ENCODE data around the gene KAT7.
A peak's percentile ranks its signal among the peaks of the same experiment; 100 is the strongest.

The KAT7 gene

GRCh38 chr17:49848019-49848473 lies 59.6 kb downstream of the KAT7 start, which contains the start of gene TAC4:
Gene TAC4, minus strand, starts transcription at chr17:49848069. Its CDS starts 52 bp downstream, at chr17:49848017.
- CTCF ChIA-PET = interaction anchor here (0.7 to 2.7 kb wide), 2 partner anchors 149 to 291 kb away, joined by 3 to 10 read pairs; no protein-coding TSS in a partner anchor
- Mint-ChIP-seq H3K36me3 (peaks cover 3% of the 10 kb centered on the region), H3K9me3 (no peaks in the 10 kb centered on the region), H3K27me3 (peaks cover 30% of the 10 kb centered on the region), H3K4me3 (no peak within 1 kb of the TSS), H3K4me1 (peaks cover 42% of the 10 kb centered on the region), H3K27ac (no peak within 1 kb of the TSS)
- DNase-seq = no peak

GRCh38 chr17:49848739-49849138 lies 60.3 kb downstream of the KAT7 start:
- H3K27ac Mint-ChIP-seq = no peak overlapping the region
- no peak overlapping the region for H3K4me3 Mint-ChIP-seq
- CTCF ChIA-PET = interaction anchor here (1.3 to 2.7 kb wide), 3 partner anchors 149 to 279 kb away, joined by 3 to 10 read pairs (median 4); no protein-coding TSS in a partner anchor

GRCh38 chr17:49850218-49850610 lies 61.7 kb downstream of the KAT7 start:
- H3K4me1 Mint-ChIP-seq = peaks cover 26% of the 10 kb centered on the region
- H3K27me3 Mint-ChIP-seq = peaks cover 45% of the 10 kb centered on the region
- no peaks in the 10 kb centered on the region for H3K9me3 Mint-ChIP-seq
- H3K36me3 Mint-ChIP-seq = peaks cover 2% of the 10 kb centered on the region
- H3K4me3 Mint-ChIP-seq = peak overlapping the region; percentile 92
- CTCF ChIA-PET = interaction anchor here (0.6 to 1.4 kb wide), 6 partner anchors 10 to 540 kb away, joined by 3 to 5 read pairs (median 4); no protein-coding TSS in a partner anchor
- H3K27ac Mint-ChIP-seq = no peak overlapping the region
- DNase-seq = no peak

More at GRCh38 chr17:49848739-49849138, 60.3 kb downstream of the KAT7 start:
- Mint-ChIP-seq H3K27me3 (peaks cover 37% of the 10 kb centered on the region), H3K4me1 (peaks cover 39% of the 10 kb centered on the region), H3K36me3 (peaks cover 3% of the 10 kb centered on the region), H3K9me3 (no peaks in the 10 kb centered on the region)
- no peak for DNase-seq

GRCh38 chr17:49850772-49851386 lies 62.4 kb downstream of the KAT7 start:
- no peaks in the 10 kb centered on the region for H3K9me3 Mint-ChIP-seq
- H3K4me3 Mint-ChIP-seq = peak overlapping the region; percentile 92
- peaks cover 51% of the 10 kb centered on the region for H3K27me3 Mint-ChIP-seq
- peaks cover 21% of the 10 kb centered on the region for H3K4me1 Mint-ChIP-seq
- peaks cover 2% of the 10 kb centered on the region for H3K36me3 Mint-ChIP-seq
- CTCF ChIA-PET = interaction anchor here (0.6 to 8.1 kb wide), 9 partner anchors 25 to 294 kb away, joined by 3 to 46 read pairs (median 4); partner anchors contain the start of gene DLX3
- DNase-seq = peak; percentile 41
- peak overlapping the region; percentile 84 for H3K27ac Mint-ChIP-seq

GRCh38 chr17:49851387-49852291 lies 63.2 kb downstream of the KAT7 start:
- Mint-ChIP-seq H3K4me3 (peak overlapping the region; percentile 88), H3K9me3 (no peaks in the 10 kb centered on the region), H3K27me3 (peaks cover 51% of the 10 kb centered on the region), H3K4me1 (peaks cover 19% of the 10 kb centered on the region), H3K36me3 (peaks cover 2% of the 10 kb centered on the region), H3K27ac (peak overlapping the region; percentile 81)
- peak; percentile 77 for DNase-seq
- CTCF ChIA-PET = interaction anchor here (0.6 to 8.1 kb wide), 9 partner anchors 9 to 295 kb away, joined by 3 to 46 read pairs (median 3); partner anchors contain the start of gene DLX3

- H3K4me1 Mint-ChIP-seq = peaks cover 19% of the 10 kb centered on the region
- H3K4me3 Mint-ChIP-seq = no peak overlapping the region
- CTCF ChIA-PET = interaction anchor here (1.2 to 8.1 kb wide), 3 partner anchors 26 to 286 kb away, joined by 3 to 46 read pairs (median 4); partner anchors contain the start of gene DLX3
- H3K27ac Mint-ChIP-seq = no peak overlapping the region
- no peaks in the 10 kb centered on the region for H3K9me3 Mint-ChIP-seq
- no peak for DNase-seq
- H3K36me3 Mint-ChIP-seq = no peaks in the 10 kb centered on the region
- peaks cover 56% of the 10 kb centered on the region for H3K27me3 Mint-ChIP-seq
Measured at GRCh38 chr17:49853470-49854015, 65.1 kb downstream of the KAT7 start.

- no peak for DNase-seq
- peaks cover 19% of the 10 kb centered on the region for H3K4me1 Mint-ChIP-seq
- H3K36me3 Mint-ChIP-seq = no peaks in the 10 kb centered on the region
- no peaks in the 10 kb centered on the region for H3K9me3 Mint-ChIP-seq
- no peak overlapping the region for H3K4me3 Mint-ChIP-seq
- CTCF ChIA-PET = interaction anchor here (1.2 to 8.1 kb wide), 3 partner anchors 26 to 286 kb away, joined by 3 to 46 read pairs (median 4); partner anchors contain the start of gene DLX3
- no peak overlapping the region for H3K27ac Mint-ChIP-seq
- peaks cover 61% of the 10 kb centered on the region for H3K27me3 Mint-ChIP-seq
Measured at GRCh38 chr17:49854126-49854525, 65.6 kb downstream of the KAT7 start.

GRCh38 chr17:49858796-49859195 lies 70.3 kb downstream of the KAT7 start:
- Mint-ChIP-seq H3K27me3 (peaks cover 49% of the 10 kb centered on the region), H3K4me1 (no peaks in the 10 kb centered on the region), H3K4me3 (no peak overlapping the region), H3K9me3 (no peaks in the 10 kb centered on the region), H3K27ac (no peak overlapping the region), H3K36me3 (no peaks in the 10 kb centered on the region)
- DNase-seq = no peak
- CTCF ChIA-PET = interaction anchor here (8.1 kb wide), 1 partner anchor 138 kb away, joined by 46 read pairs; the partner anchor contains the start of gene DLX3

GRCh38 chr17:49859991-49860953 lies 71.8 kb downstream of the KAT7 start:
- no peaks in the 10 kb centered on the region for H3K36me3 Mint-ChIP-seq
- H3K4me3 Mint-ChIP-seq = no peak overlapping the region
- peaks cover 40% of the 10 kb centered on the region for H3K27me3 Mint-ChIP-seq
- H3K27ac Mint-ChIP-seq = no peak overlapping the region
- no peak for DNase-seq
- CTCF ChIA-PET = interaction anchor here (0.7 to 3.9 kb wide), 6 partner anchors 8 to 137 kb away, joined by 3 to 77 read pairs (median 4); no protein-coding TSS in a partner anchor
- H3K4me1 Mint-ChIP-seq = no peaks in the 10 kb centered on the region
- H3K9me3 Mint-ChIP-seq = no peaks in the 10 kb centered on the region

GRCh38 chr17:49861150-49861884 lies 72.8 kb downstream of the KAT7 start:
- Mint-ChIP-seq H3K36me3 (no peaks in the 10 kb centered on the region), H3K27ac (no peak overlapping the region), H3K4me1 (no peaks in the 10 kb centered on the region), H3K4me3 (no peak overlapping the region), H3K9me3 (no peaks in the 10 kb centered on the region), H3K27me3 (peaks cover 39% of the 10 kb centered on the region)
- CTCF ChIA-PET = interaction anchor here (0.6 to 3.9 kb wide), 13 partner anchors 9 to 226 kb away, joined by 3 to 77 read pairs (median 3); no protein-coding TSS in a partner anchor
- DNase-seq = peak; percentile 60

GRCh38 chr17:49862781-49863331 lies 74.4 kb downstream of the KAT7 start:
- no peaks in the 10 kb centered on the region for H3K9me3 Mint-ChIP-seq
- CTCF ChIA-PET = interaction anchor here (1.4 to 3.9 kb wide), 3 partner anchors 113 to 135 kb away, joined by 4 to 77 read pairs (median 27); no protein-coding TSS in a partner anchor

GRCh38 chr17:49866019-49866380 lies 77.5 kb downstream of the KAT7 start:
- no peak for DNase-seq
- no peak overlapping the region for H3K27ac Mint-ChIP-seq
- H3K27me3 Mint-ChIP-seq = peaks cover 33% of the 10 kb centered on the region
- H3K9me3 Mint-ChIP-seq = no peaks in the 10 kb centered on the region
- no peaks in the 10 kb centered on the region for H3K4me1 Mint-ChIP-seq
- CTCF ChIA-PET = interaction anchor here (1.1 to 1.5 kb wide), 2 partner anchors 14 to 131 kb away, joined by 3 to 6 read pairs; no protein-coding TSS in a partner anchor
- H3K36me3 Mint-ChIP-seq = no peaks in the 10 kb centered on the region
- no peak overlapping the region for H3K4me3 Mint-ChIP-seq

More at GRCh38 chr17:49862781-49863331, 74.4 kb downstream of the KAT7 start:
- Mint-ChIP-seq H3K4me3 (no peak overlapping the region), H3K27me3 (peaks cover 42% of the 10 kb centered on the region), H3K27ac (no peak overlapping the region), H3K4me1 (no peaks in the 10 kb centered on the region), H3K36me3 (no peaks in the 10 kb centered on the region)
- DNase-seq = no peak

All from activated naive CD4-positive, alpha-beta T cell treated with anti-CD3 and anti-CD28 coated beads, Interleukin-2, amount 10 ng/mL, durations not matched to agents 7 days and 5 days (primary cell).